ENCODE data around the gene MAP3K10. TPM values are rescaled to one million over a fixed set of nuclear protein-coding genes. Genes with fewer than 3 reads are reported as not detected.

Gene MAP3K10
- polyA plus RNA-seq, 1 of the 3 experiments (the other 2 are of a cell fraction) = 10.7 TPM

DNA sequence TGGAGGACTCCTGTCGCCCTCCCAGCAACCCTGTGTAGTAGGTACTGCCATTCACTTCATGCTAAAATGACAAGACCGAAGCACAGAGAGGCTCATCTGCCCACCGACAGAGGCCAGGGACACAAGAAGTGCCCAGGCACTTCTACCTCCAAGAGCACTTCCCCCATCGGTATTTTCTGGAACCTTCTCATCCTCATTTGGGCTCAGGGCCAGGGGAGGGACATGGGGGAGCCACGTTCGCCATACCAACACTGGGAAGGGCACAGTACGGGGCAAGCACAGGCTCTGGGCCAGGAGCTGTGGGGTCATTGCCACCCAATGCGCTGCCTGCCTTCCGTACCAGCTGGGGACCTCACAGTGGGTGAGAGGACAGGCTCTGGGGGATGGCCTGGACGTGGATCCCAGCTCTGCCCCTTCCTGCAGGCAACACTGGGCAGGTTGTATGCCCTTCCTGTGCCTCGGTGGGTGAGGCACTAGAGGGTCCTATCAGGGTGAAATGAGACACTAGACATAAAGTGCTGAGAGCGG lies 56.6 kb downstream of the MAP3K10 start:
- peaks cover 19% of the 10 kb centered on the region for H3K79me2 ChIP-seq (ENCODE audit: insufficient read depth)

DNA sequence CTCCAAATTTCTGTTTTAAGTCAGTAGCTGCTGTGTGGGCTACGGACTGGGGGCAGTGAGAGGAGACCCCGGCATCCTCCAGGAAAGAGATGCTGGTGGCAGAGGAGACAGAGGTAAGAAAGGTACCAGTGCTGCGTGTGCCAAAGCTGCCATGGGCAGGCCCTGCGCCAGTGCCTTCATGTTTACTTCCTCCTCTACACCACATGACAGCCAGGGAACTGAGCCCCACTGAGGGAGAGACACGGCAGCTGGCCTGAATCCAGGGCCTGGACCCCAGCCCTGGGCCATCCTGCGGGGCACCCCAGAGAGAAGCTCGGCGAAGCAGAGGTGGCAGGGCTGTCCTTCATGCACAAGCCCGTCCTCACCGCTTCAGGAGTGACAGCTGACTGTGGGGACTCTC lies 58.0 kb downstream of the MAP3K10 start:
- peaks cover 13% of the 10 kb centered on the region for H3K79me2 ChIP-seq (ENCODE audit: insufficient read depth)
- WGBS (ENCODE audit: low lambda C conversion rate) = 83% methylated on average over 7 of the region's 10 CpGs
- H3K4me2 ChIP-seq = no peak overlapping the region
- H3K9me2 ChIP-seq = no peaks in the 10 kb centered on the region
- POLR2A ChIA-PET = no interaction called here
- no peaks in the 10 kb centered on the region for H3F3A ChIP-seq (replicated peaks; ENCODE audit: insufficient read depth)
- TF ChIP-seq FOXM1 (IDR thresholded peaks at IDR 0.05; ENCODE audit: low read depth) (no peak), TCF12 (IDR thresholded peaks at IDR 0.05) (no peak), EZH2phosphoT487 (IDR thresholded peaks at IDR 0.05; ENCODE audit: borderline replicate concordance, low read depth) (no peak), FOSL2 (IDR thresholded peaks at IDR 0.05; ENCODE audit: borderline replicate concordance, low read depth) (no peak), MEF2A (IDR thresholded peaks at IDR 0.05; ENCODE audit: borderline replicate concordance, low read depth) (no peak), RXRA (IDR thresholded peaks at IDR 0.05; ENCODE audit: borderline replicate concordance, low read depth) (no peak), SMC3 (IDR thresholded peaks at IDR 0.05; ENCODE audit: low read depth, low read length) (no peak), NFIC (IDR thresholded peaks at IDR 0.05; ENCODE audit: borderline replicate concordance) (no peak)
- TF ChIP-seq, protein P1, sequence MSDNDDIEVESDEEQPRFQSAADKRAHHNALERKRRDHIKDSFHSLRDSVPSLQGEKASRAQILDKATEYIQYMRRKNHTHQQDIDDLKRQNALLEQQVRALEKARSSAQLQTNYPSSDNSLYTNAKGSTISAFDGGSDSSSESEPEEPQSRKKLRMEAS (IDR thresholded peaks at IDR 0.05; ENCODE audit: low read depth) = no peak
- TF ChIP-seq, protein P2, sequence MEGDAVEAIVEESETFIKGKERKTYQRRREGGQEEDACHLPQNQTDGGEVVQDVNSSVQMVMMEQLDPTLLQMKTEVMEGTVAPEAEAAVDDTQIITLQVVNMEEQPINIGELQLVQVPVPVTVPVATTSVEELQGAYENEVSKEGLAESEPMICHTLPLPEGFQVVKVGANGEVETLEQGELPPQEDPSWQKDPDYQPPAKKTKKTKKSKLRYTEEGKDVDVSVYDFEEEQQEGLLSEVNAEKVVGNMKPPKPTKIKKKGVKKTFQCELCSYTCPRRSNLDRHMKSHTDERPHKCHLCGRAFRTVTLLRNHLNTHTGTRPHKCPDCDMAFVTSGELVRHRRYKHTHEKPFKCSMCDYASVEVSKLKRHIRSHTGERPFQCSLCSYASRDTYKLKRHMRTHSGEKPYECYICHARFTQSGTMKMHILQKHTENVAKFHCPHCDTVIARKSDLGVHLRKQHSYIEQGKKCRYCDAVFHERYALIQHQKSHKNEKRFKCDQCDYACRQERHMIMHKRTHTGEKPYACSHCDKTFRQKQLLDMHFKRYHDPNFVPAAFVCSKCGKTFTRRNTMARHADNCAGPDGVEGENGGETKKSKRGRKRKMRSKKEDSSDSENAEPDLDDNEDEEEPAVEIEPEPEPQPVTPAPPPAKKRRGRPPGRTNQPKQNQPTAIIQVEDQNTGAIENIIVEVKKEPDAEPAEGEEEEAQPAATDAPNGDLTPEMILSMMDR (IDR thresholded peaks at IDR 0.05) = no peak
- peaks cover 18% of the 10 kb centered on the region for H4K20me1 ChIP-seq (ENCODE audit: insufficient read depth)
- no peak overlapping the region for H3K27ac ChIP-seq (ENCODE audit: low read depth in 2 of 2, low read length in 1 of 2)
- H3K27me3 ChIP-seq (ENCODE audit: insufficient read depth) = no peaks in the 10 kb centered on the region
- no peak overlapping the region for H3K4me3 ChIP-seq (ENCODE audit: low read depth in 2 of 2, low read length in 1 of 2)
- CTCF ChIA-PET = interaction anchor here (0.9 to 1.2 kb wide), 2 partner anchors 14 to 386 kb away, joined by 3 read pairs; no protein-coding TSS in a partner anchor
- peaks cover 8 to 39% of the 10 kb centered on the region in 2 experiments for H3K36me3 ChIP-seq (replicated peaks in 1 of 2; ENCODE audit: control insufficient read depth in 1 of 2, insufficient read depth in 2 of 2, low read length in 1 of 2)
- H3K9ac ChIP-seq = no peak overlapping the region
- no peak for DNase-seq
- no peak overlapping the region for H2AFZ ChIP-seq (ENCODE audit: low read depth)
- no peaks in the 10 kb centered on the region for H3K9me3 ChIP-seq
- no peaks in the 10 kb centered on the region; a peak in 1 of 4 replicates for H3K4me1 ChIP-seq (ENCODE audit: control insufficient read depth in 1 of 2, insufficient read depth in 2 of 2, low read depth in 1 of 2, low read length in 1 of 2)

More for the DNA sequence above, 56.6 kb downstream of the MAP3K10 start:
- no peak overlapping the region for H3K4me3 ChIP-seq (ENCODE audit: low read depth in 2 of 2, low read length in 1 of 2)
- peaks cover 0 to 25% of the 10 kb centered on the region in 2 experiments for H3K36me3 ChIP-seq (replicated peaks in 1 of 2; ENCODE audit: control insufficient read depth in 1 of 2, insufficient read depth in 2 of 2, low read length in 1 of 2)
- POLR2A ChIA-PET = no interaction called here
- no peak for TF ChIP-seq CHD2 (IDR thresholded peaks at IDR 0.05; ENCODE audit: low read length, partially characterized antibody)
- TF ChIP-seq, protein P3, sequence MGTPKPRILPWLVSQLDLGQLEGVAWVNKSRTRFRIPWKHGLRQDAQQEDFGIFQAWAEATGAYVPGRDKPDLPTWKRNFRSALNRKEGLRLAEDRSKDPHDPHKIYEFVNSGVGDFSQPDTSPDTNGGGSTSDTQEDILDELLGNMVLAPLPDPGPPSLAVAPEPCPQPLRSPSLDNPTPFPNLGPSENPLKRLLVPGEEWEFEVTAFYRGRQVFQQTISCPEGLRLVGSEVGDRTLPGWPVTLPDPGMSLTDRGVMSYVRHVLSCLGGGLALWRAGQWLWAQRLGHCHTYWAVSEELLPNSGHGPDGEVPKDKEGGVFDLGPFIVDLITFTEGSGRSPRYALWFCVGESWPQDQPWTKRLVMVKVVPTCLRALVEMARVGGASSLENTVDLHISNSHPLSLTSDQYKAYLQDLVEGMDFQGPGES (IDR thresholded peaks at IDR 0.05; ENCODE audit: low read depth, low read length) = no peak
- TF ChIP-seq FOXM1 (IDR thresholded peaks at IDR 0.05; ENCODE audit: low read depth) = no peak
- TF ChIP-seq RAD21 (IDR thresholded peaks at IDR 0.05; ENCODE audit: low read length) = no peak
- TF ChIP-seq, protein P4, sequence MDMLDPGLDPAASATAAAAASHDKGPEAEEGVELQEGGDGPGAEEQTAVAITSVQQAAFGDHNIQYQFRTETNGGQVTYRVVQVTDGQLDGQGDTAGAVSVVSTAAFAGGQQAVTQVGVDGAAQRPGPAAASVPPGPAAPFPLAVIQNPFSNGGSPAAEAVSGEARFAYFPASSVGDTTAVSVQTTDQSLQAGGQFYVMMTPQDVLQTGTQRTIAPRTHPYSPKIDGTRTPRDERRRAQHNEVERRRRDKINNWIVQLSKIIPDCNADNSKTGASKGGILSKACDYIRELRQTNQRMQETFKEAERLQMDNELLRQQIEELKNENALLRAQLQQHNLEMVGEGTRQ (IDR thresholded peaks at IDR 0.05; ENCODE audit: borderline replicate concordance, low read depth, low read length) = no peak
- CTCF ChIA-PET = interaction anchor here (1.0 to 1.5 kb wide), 4 partner anchors 10 to 108 kb away, joined by 3 to 7 read pairs (median 5); partner anchors contain the start of gene TTC9B
- H3K27ac ChIP-seq (ENCODE audit: low read depth in 2 of 2, low read length in 1 of 2) = no peak overlapping the region
- no peak overlapping the region for H3K4me2 ChIP-seq
- no peaks in the 10 kb centered on the region for H3K9me3 ChIP-seq
- no peaks in the 10 kb centered on the region for H3K9me2 ChIP-seq
- no peak for DNase-seq
- no peaks in the 10 kb centered on the region; a peak in 1 of 4 replicates for H3K4me1 ChIP-seq (ENCODE audit: control insufficient read depth in 1 of 2, insufficient read depth in 2 of 2, low read depth in 1 of 2, low read length in 1 of 2)
- H3F3A ChIP-seq (replicated peaks; ENCODE audit: insufficient read depth) = no peaks in the 10 kb centered on the region
- peaks cover 18% of the 10 kb centered on the region for H4K20me1 ChIP-seq (ENCODE audit: insufficient read depth)
- H2AFZ ChIP-seq (ENCODE audit: low read depth) = no peak overlapping the region
- H3K27me3 ChIP-seq (ENCODE audit: insufficient read depth) = no peaks in the 10 kb centered on the region
- WGBS (ENCODE audit: low lambda C conversion rate) = 95% methylated on average over 12 of the region's 12 CpGs
- H3K9ac ChIP-seq = no peak overlapping the region

Measured in SK-N-SH (cell line).